ENCODE results near the gene NIM1K.

GRCh38 chr5:43192558-43193180, 644 bp downstream of the NIM1K start:
- TF ChIP-seq POLR2A (IDR thresholded peaks at IDR 0.05; ENCODE audit: low read depth, low read length) (no peak), TAF1 (IDR thresholded peaks at IDR 0.05; ENCODE audit: borderline replicate concordance, low read depth, low read length) (no peak)
